Measurements from ENCODE around the gene SPOCK1. TPM values are rescaled to one million over a fixed set of nuclear protein-coding genes. Genes with fewer than 3 reads are reported as not detected.

SPOCK1 gene
- total and polyA plus RNA-seq, 2 of the 4 experiments (the other 2 are of a cell fraction) = 5.0 to 20.3 TPM

DNA sequence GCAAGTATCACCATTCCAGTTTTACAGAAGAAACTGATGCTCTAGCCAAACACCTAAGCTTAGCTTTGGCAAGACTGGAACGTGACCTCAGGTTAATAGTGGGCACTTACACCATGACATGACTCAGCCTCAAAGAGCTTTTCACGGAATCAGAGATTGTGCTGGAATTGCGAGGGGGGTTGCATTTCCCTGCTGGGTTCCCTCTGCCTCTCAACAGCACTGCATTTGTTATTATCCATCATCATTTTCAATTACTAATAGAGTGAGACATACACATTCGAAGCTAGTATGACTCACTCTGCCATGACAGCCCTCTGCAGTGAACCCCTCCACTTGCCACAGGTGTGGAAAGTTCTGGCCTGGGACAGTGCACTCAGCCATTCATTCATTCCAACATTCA is 8.0 kb downstream of the SPOCK1 start:
- POLR2A ChIA-PET (ENCODE audit: unreplicated experiment) = no interaction called here
- 67% methylated on average over 1 of the region's 4 CpGs; no CpG with 5 or more reads in 1 of the 2 experiments for WGBS, 2 experiments (ENCODE audit: extremely low coverage in 2 of 2, insufficient read length in 1 of 2)
- H3K4me2 ChIP-seq (ENCODE audit: low read depth, low read length) = no peak overlapping the region
- no peak overlapping the region for H2AK5ac ChIP-seq (ENCODE audit: low read depth, low read length)
- H3K56ac ChIP-seq (ENCODE audit: extremely low read depth, insufficient read depth, low read length) = no peak overlapping the region
- H3K27ac ChIP-seq (ENCODE audit: insufficient read depth, low read length) = no peak overlapping the region
- H3K9me1 ChIP-seq (ENCODE audit: insufficient read depth, low read length) = no peaks in the 10 kb centered on the region; the same call in 1 of the 2 replicates
- dilution Hi-C loops (cut with HindIII; ENCODE audit: low sequenced_read_pairs, unreplicated experiment) = no loop called here
- H3K4me1 ChIP-seq (ENCODE audit: control insufficient read depth, insufficient read depth, low read length) = peaks cover 3% of the 10 kb centered on the region; the same call in 1 of the 2 replicates
- no peaks in the 10 kb centered on the region for H3K36me3 ChIP-seq (ENCODE audit: control insufficient read depth, insufficient read depth, low read length)
- no peak overlapping the region for H2BK15ac ChIP-seq (ENCODE audit: low read depth, low read length)
- H3K9ac ChIP-seq (ENCODE audit: low read depth, low read length) = no peak overlapping the region
- no peaks in the 10 kb centered on the region for H3K79me1 ChIP-seq (ENCODE audit: low read depth in 1 of 2, low read length in 2 of 2)
- ATAC-seq (ENCODE audit: low read depth) (no peak), DNase-seq (peak; percentile 38)
- H4K8ac ChIP-seq (ENCODE audit: low read depth in 2 of 2, low read length in 2 of 2) = no peak overlapping the region
- H4K5ac ChIP-seq (ENCODE audit: low read depth, low read length) = no peak overlapping the region
- no peak overlapping the region for H2BK5ac ChIP-seq (ENCODE audit: low read depth, low read length, poor library complexity, severe bottlenecking)
- TF ChIP-seq, protein P1, sequence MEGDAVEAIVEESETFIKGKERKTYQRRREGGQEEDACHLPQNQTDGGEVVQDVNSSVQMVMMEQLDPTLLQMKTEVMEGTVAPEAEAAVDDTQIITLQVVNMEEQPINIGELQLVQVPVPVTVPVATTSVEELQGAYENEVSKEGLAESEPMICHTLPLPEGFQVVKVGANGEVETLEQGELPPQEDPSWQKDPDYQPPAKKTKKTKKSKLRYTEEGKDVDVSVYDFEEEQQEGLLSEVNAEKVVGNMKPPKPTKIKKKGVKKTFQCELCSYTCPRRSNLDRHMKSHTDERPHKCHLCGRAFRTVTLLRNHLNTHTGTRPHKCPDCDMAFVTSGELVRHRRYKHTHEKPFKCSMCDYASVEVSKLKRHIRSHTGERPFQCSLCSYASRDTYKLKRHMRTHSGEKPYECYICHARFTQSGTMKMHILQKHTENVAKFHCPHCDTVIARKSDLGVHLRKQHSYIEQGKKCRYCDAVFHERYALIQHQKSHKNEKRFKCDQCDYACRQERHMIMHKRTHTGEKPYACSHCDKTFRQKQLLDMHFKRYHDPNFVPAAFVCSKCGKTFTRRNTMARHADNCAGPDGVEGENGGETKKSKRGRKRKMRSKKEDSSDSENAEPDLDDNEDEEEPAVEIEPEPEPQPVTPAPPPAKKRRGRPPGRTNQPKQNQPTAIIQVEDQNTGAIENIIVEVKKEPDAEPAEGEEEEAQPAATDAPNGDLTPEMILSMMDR (conservative IDR thresholded peaks at IDR 0.05; ENCODE audit: low read depth, low read length) = no peak
- TF ChIP-seq SMC3 (IDR thresholded peaks at IDR 0.05; ENCODE audit: low read depth, low read length) (no peak), BHLHE40 (IDR thresholded peaks at IDR 0.05; ENCODE audit: low read depth, low read length) (peak; percentile 73), CHD1 (IDR thresholded peaks at IDR 0.05; ENCODE audit: low read depth, low read length) (no peak), MAFK (IDR thresholded peaks at IDR 0.05; ENCODE audit: low read depth, low read length) (no peak), FOS (IDR thresholded peaks at IDR 0.05; ENCODE audit: low read depth, low read length) (peak; percentile 25; the same call in 1 of the 2 replicates), MXI1 (IDR thresholded peaks at IDR 0.05; ENCODE audit: borderline replicate concordance, low read depth, low read length) (no peak), POLR2A (IDR thresholded peaks at IDR 0.05; ENCODE audit: low read depth, low read length) (no peak), NFE2L2 (IDR thresholded peaks at IDR 0.05; ENCODE audit: low read depth, low read length) (no peak), MAZ (IDR thresholded peaks at IDR 0.05; ENCODE audit: borderline replicate concordance, low read depth, low read length) (no peak), RAD21 (IDR thresholded peaks at IDR 0.05; ENCODE audit: low read length) (no peak), RCOR1 (IDR thresholded peaks at IDR 0.05; ENCODE audit: insufficient replicate concordance, low read length) (no peak), CEBPB (IDR thresholded peaks at IDR 0.05; ENCODE audit: low read depth, low read length) (no peak), RFX5 (IDR thresholded peaks at IDR 0.05; ENCODE audit: low read depth, low read length) (no peak)
- TF ChIP-seq, protein P2, sequence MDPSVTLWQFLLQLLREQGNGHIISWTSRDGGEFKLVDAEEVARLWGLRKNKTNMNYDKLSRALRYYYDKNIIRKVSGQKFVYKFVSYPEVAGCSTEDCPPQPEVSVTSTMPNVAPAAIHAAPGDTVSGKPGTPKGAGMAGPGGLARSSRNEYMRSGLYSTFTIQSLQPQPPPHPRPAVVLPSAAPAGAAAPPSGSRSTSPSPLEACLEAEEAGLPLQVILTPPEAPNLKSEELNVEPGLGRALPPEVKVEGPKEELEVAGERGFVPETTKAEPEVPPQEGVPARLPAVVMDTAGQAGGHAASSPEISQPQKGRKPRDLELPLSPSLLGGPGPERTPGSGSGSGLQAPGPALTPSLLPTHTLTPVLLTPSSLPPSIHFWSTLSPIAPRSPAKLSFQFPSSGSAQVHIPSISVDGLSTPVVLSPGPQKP (IDR thresholded peaks at IDR 0.05; ENCODE audit: borderline replicate concordance, low read depth, low read length) = no peak
- TF ChIP-seq, protein P3, sequence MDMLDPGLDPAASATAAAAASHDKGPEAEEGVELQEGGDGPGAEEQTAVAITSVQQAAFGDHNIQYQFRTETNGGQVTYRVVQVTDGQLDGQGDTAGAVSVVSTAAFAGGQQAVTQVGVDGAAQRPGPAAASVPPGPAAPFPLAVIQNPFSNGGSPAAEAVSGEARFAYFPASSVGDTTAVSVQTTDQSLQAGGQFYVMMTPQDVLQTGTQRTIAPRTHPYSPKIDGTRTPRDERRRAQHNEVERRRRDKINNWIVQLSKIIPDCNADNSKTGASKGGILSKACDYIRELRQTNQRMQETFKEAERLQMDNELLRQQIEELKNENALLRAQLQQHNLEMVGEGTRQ (IDR thresholded peaks at IDR 0.05; ENCODE audit: low read depth, low read length) = no peak
- no peak overlapping the region for H4K91ac ChIP-seq (ENCODE audit: insufficient read depth, low read depth, low read length)
- no peak overlapping the region for H2AFZ ChIP-seq (replicated peaks; ENCODE audit: low read length, poor library complexity)
- no TSS peak for BruUV-seq (replicated peaks)
- H3K23ac ChIP-seq (ENCODE audit: low read depth, low read length) = no peak overlapping the region
- H3K14ac ChIP-seq (replicated peaks; ENCODE audit: low read depth, low read length) = no peak overlapping the region
- no peak overlapping the region; the same call in 1 of the 2 replicates for H3K4ac ChIP-seq (ENCODE audit: low read depth, low read length)
- H2BK120ac ChIP-seq (ENCODE audit: low read depth, low read length) = no peak overlapping the region; the same call in 1 of the 2 replicates
- H2BK20ac ChIP-seq (ENCODE audit: low read depth, low read length) = no peak overlapping the region
- H4K20me1 ChIP-seq (ENCODE audit: insufficient read depth, low read length) = no peaks in the 10 kb centered on the region
- no peak overlapping the region for H3K4me3 ChIP-seq (ENCODE audit: insufficient read depth, low read depth, low read length)
- H3K9me3 ChIP-seq (ENCODE audit: control insufficient read depth, insufficient read depth, low read length) = no peaks in the 10 kb centered on the region
- H3K27me3 ChIP-seq (ENCODE audit: control insufficient read depth, insufficient read depth, low read length) = no peaks in the 10 kb centered on the region
- CTCF ChIA-PET = interaction anchor here (0.6 to 1.3 kb wide), 3 partner anchors 99 to 165 kb away, joined by 3 to 5 read pairs (median 3); no protein-coding TSS in a partner anchor
- no peak overlapping the region for H2AK9ac ChIP-seq (replicated peaks; ENCODE audit: low read depth, low read length, poor library complexity)
- H3K18ac ChIP-seq (ENCODE audit: low read depth, low read length) = no peak overlapping the region
- in situ Hi-C loops (cut with MboI; ENCODE audit: low sequenced_read_pairs) = loop anchor here (10.0 kb wide), 1 partner anchor 1246 kb away; no protein-coding TSS in a partner anchor
- intact Hi-C loops (cut with micrococcal nuclease) = no loop called here

All from IMR-90 (cell line).